Mucosa of descending colon (tissue), 3 donors: ENCODE results near the gene ENPEP. TPM values are rescaled to one million over a fixed set of nuclear protein-coding genes. Genes with fewer than 3 reads are reported as not detected.

ENCODE experiments used
- ATAC-seq: fragments of 200-7000 bp; cut with Tn5 transposase; one replicate; pipeline ENCODE4 v1.9.1; 2020; ENCODE audit warnings: mild to moderate bottlenecking, moderate library complexity
- DNase-seq, 3 donors: peaks; one replicate each; pipeline ENCODE4 v3.0.0-alpha.2; 2020
- H3K36me3 ChIP-seq: fragments of 200-600 bp; one replicate; pipeline ENCODE4 v1.8.0; 2021; ENCODE audit warnings: low read depth, mild to moderate bottlenecking
- H3K4me1 ChIP-seq: fragments of 200-600 bp; one replicate; pipeline ENCODE4 v1.8.0; 2021; ENCODE audit warnings: low read depth, mild to moderate bottlenecking
- H3K4me3 ChIP-seq: fragments of 200-600 bp; one replicate; pipeline ENCODE4 v1.8.0; 2021; ENCODE audit warnings: mild to moderate bottlenecking
- H3K9me3 ChIP-seq: fragments of 200-600 bp; one replicate; pipeline ENCODE4 v1.8.0; 2021; ENCODE audit warnings: mild to moderate bottlenecking
- intact Hi-C, 2 donors: fragments of 100-400 bp; cut with DNase I in 1 of 2; cut with micrococcal nuclease in 1 of 2; formaldehyde crosslinking; loops; one replicate each; pipeline versions ENCODE4 v1.11.0 to v1.11.1; 2022; cut with DNase I, micrococcal nuclease
- total RNA-seq, 3 donors: library from RNA; stranded (reverse); fragmentation: NEBNext Ultra II Directional in 2 of 3; extraction: Animal tissue kit (Norgen Biotek cat#: 25700) in 2 of 3; gene quantifications; one replicate each; pipeline versions ENCODE4 v1.2.1 to v1.2.4, GENCODE V29; 2021 to 2023
- TF ChIP-seq, protein P1 (sequence below): fragments of 200-600 bp; IDR thresholded peaks from one replicate; pipeline ENCODE4 v1.8.0; 2022; ENCODE audit warnings: antibody characterized with exemption, mild to moderate bottlenecking
- donor health status: DM: no; HTN: no; CAD: no; lungs with moderate emphysema.
- donor health status: DM: no; HTN: no; CAD: no.
- donor health status: DM: no; HTN: yes; CAD: no.

The ENPEP gene
- total RNA-seq, 3 donors from 2014 or later: 1.2 to 2.1 (median 1.5) TPM

- intact Hi-C loops: no loop called here
- TF ChIP-seq, protein P1, sequence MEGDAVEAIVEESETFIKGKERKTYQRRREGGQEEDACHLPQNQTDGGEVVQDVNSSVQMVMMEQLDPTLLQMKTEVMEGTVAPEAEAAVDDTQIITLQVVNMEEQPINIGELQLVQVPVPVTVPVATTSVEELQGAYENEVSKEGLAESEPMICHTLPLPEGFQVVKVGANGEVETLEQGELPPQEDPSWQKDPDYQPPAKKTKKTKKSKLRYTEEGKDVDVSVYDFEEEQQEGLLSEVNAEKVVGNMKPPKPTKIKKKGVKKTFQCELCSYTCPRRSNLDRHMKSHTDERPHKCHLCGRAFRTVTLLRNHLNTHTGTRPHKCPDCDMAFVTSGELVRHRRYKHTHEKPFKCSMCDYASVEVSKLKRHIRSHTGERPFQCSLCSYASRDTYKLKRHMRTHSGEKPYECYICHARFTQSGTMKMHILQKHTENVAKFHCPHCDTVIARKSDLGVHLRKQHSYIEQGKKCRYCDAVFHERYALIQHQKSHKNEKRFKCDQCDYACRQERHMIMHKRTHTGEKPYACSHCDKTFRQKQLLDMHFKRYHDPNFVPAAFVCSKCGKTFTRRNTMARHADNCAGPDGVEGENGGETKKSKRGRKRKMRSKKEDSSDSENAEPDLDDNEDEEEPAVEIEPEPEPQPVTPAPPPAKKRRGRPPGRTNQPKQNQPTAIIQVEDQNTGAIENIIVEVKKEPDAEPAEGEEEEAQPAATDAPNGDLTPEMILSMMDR: no peak
- Histone ChIP-seq H3K36me3 (no peaks in the 10 kb centered on the region), H3K9me3 (no peaks in the 10 kb centered on the region), H3K4me1 (no peaks in the 10 kb centered on the region), H3K4me3 (no peak overlapping the region)
- peak; percentile 49 for ATAC-seq
- no peak for DNase-seq
These were observed 23.4 kb upstream of the ENPEP start for GRCh38 chr4:110452546-110452945.

DNA sequence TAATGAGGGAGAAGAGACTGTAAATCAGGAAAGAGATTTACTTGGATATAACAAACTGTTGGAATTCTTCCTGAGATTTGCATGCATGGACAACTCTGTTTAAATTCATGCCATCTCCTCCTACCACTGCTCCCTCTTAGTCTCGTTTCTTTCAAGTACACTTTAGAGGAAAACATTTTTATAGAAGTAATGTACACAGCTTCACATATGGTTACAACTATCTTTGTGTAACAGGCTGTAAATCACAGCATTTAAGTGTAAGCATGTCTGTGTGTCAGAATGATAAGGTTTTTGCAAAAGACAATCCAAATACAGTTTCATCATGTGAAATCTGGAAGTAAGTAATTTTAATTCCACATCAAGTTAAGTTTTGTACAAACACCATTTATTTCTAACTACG, 21.5 kb upstream of the ENPEP start:
- TF ChIP-seq, protein P1: no peak
- H3K36me3 ChIP-seq: no peaks in the 10 kb centered on the region
- intact Hi-C loops: no loop called here
- H3K9me3 ChIP-seq: no peaks in the 10 kb centered on the region
- no peak overlapping the region for H3K4me3 ChIP-seq
- H3K4me1 ChIP-seq: no peaks in the 10 kb centered on the region
- DNase-seq: no peak
- no peak for ATAC-seq

DNA sequence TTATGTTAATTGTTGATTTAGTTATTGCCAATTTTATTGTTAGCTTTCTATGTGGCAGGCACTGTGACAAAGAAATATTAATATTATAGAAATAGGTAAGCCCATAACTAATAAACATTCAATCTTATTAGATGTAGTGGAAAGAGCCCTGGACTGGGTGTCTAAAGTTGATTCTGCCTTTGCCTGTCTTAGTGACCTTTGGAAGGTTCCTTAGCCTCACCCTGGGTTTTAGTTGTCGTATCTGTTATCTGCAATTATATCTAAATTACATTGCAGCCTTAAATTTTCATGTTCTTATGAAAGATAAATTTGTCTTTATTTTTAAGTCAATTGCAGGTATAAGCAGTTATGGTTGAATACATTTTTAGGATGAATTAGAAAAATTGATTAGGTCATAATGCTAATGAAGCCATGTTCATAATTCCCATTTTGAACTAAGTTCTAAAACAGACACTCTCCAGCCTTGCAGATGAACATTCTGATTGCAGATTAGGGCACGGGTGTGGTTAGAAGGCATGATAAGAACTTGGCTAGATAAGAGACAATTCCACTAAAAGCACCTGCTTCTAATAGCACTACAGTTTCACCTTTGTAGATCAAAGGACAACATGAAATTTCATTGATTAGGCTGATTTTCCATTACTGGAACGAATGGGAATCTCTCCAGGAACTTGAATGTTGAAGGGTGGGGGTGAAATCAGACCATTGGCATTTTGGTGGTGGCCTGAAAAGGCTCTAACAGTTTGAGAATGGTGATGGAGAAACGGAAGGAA, 17.3 kb upstream of the ENPEP start:
- DNase-seq: peak in 1 of 3 donors; percentile 40
- Histone ChIP-seq H3K36me3 (no peaks in the 10 kb centered on the region), H3K4me3 (no peak overlapping the region), H3K4me1 (peaks cover 6% of the 10 kb centered on the region), H3K9me3 (no peaks in the 10 kb centered on the region)
- intact Hi-C loops: no loop called here
- peak; percentile 84 for ATAC-seq
- TF ChIP-seq, protein P1: no peak

DNA sequence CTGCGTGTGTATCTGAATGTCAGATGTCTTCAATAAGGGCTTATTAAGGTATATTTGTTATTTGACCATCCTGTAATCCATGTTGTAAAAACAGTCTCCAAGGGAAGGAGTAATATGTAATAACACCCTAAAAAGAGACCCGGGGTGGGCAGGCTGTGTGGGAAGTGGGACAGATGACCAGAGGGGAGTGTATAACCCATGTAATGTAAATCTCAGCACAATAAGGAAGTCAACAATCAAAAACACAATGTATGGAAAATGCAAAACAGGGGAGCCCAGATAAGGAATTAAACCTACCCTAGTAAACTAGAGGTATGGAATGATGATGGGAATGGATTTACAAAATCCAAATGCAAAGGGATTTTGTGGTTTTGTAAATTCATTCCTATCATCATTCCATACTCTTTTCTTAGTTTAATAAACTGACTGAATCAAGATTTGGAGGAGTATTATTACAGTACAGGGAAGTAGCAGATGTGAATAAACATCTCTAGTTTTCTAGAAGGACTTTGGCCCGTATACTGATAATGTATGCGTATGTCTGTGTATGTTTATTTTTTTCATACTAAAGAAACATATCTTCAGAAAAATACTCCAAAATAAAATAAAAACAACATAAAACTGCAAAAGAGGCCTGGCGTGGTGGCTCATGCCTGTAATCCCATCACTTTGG, 15.7 kb upstream of the ENPEP start:
- TF ChIP-seq, protein P1: no peak
- H3K36me3 ChIP-seq: no peaks in the 10 kb centered on the region
- no peak overlapping the region for H3K4me3 ChIP-seq
- ATAC-seq (peak; percentile 79), DNase-seq (no peak)
- no peaks in the 10 kb centered on the region for H3K9me3 ChIP-seq
- intact Hi-C loops: no loop called here
- peaks cover 6% of the 10 kb centered on the region for H3K4me1 ChIP-seq

GRCh38 chr4:110467400-110467799, 8.6 kb upstream of the ENPEP start:
- intact Hi-C loops: no loop called here
- DNase-seq (no peak), ATAC-seq (no peak)
- TF ChIP-seq, protein P1: no peak
- Histone ChIP-seq H3K4me3 (no peak overlapping the region), H3K9me3 (peaks cover 4% of the 10 kb centered on the region), H3K36me3 (no peaks in the 10 kb centered on the region), H3K4me1 (no peaks in the 10 kb centered on the region)
